IPS-18a (cell line): ENCODE data around the gene SAMD14.

Source experiments
- H3K27ac ChIP-seq: one replicate; pipeline ENCODE4 v1.5.1; 2013; ENCODE audit warnings: low read length
- H3K27me3 ChIP-seq: one replicate; pipeline ENCODE4 v1.6.1; 2013; ENCODE audit warnings: mild to moderate bottlenecking, low read length; ENCODE audit not compliant: control insufficient read depth, insufficient read depth
- H3K36me3 ChIP-seq: one replicate; pipeline ENCODE4 v1.6.1; 2013; ENCODE audit warnings: low read depth, low read length; ENCODE audit not compliant: control insufficient read depth
- H3K4me1 ChIP-seq: one replicate; pipeline ENCODE4 v1.6.1; 2013; ENCODE audit warnings: low read depth, low read length; ENCODE audit not compliant: control insufficient read depth
- H3K4me3 ChIP-seq: one replicate; pipeline ENCODE4 v1.5.1; 2013; ENCODE audit warnings: low read length
- H3K9ac ChIP-seq: one replicate; pipeline ENCODE4 v1.6.1; 2013; ENCODE audit warnings: mild to moderate bottlenecking, low read length, moderate library complexity
- H3K9me3 ChIP-seq: one replicate; pipeline ENCODE4 v1.6.1; 2013; ENCODE audit warnings: low read depth, low read length; ENCODE audit not compliant: control insufficient read depth

The SAMD14 gene

DNA sequence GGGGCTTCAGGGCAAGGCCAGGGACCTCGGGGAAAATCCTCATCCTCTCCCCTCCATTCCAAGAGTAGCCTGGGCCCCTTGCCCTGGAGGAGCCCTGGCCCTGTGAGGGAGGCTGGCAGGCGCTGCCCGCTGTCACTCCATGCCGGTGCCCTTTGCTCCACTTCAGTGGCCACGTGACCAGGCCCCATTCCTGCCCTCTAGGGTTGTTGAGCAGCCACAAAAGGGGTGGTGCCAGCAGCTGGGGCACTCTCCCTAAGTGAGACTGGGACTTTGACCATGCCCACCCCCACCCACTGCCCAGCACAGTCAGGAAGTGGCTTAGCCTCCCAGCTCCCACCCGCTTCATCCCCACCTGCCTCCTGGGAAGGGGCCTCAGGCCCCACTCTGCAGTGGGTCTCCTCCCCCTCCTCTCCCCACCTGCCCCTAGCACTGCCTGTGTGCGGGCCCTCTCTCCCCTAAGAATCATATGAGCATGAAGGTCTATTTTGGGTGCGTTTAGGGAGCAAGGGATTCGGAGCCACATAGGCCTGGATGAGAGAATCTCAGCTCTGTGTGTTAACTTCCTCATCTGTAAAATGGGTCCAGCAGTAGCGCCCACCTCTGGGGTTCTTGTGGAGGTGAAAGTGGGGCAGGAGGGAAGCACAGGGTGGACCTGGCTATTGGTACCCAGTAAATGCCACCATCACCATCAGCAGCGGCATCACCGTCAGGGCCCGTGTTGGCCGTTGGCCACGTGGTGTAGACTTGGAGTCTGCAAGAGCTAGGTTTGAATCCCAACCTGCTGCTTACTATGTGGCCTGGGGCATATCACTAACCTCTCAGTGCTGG, 27.6 kb downstream of the SAMD14 start:
- H3K36me3 ChIP-seq: no peaks in the 10 kb centered on the region
- no peak overlapping the region for H3K9ac ChIP-seq
- H3K4me1 ChIP-seq: peaks cover 14% of the 10 kb centered on the region
- H3K27me3 ChIP-seq: no peaks in the 10 kb centered on the region
- no peaks in the 10 kb centered on the region for H3K9me3 ChIP-seq
- H3K4me3 ChIP-seq: no peak overlapping the region
- H3K27ac ChIP-seq: no peak overlapping the region

DNA sequence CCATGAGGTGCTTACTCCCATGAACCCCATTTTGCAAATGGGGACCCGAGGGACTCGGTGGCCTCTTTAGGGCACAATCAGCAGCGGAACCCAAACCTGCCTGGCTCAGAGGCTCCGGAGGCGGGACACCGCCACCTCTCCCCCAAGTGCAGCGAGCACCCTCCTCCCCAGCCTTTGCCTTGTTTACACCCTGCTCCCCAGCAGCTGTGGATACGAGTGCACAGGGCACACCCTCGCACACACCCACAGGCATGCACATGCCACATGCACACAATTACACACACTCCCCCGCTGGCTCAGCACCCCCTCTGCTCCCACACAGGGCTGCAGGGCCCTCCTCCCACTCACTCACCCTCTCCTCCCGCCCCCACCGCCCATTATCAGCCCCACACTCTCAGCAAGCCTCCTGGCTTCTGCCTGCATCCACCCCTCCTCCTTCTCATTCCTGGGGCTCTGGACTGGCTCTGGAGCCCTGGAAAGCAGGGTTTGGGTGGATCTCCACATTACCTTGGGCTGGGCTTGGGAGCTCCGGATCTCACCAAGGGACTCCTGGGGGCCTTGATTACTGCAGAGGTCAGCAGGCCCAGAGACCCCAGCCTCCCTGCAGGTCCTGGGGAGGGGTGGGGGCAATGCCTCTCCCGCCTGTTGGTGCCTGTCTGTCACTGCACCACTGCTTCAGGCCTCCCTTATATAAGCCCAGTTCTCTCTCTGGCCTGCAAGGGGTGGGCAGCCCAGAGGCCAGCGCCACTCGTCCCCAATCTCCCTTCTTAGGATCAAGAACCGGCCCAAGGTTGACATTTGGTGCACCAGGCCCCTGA, 28.4 kb downstream of the SAMD14 start:
- Histone ChIP-seq H3K4me3 (peak overlapping the region; percentile 11), H3K36me3 (no peaks in the 10 kb centered on the region), H3K27ac (no peak overlapping the region), H3K4me1 (peaks cover 14% of the 10 kb centered on the region), H3K9me3 (no peaks in the 10 kb centered on the region), H3K27me3 (no peaks in the 10 kb centered on the region), H3K9ac (no peak overlapping the region)

DNA sequence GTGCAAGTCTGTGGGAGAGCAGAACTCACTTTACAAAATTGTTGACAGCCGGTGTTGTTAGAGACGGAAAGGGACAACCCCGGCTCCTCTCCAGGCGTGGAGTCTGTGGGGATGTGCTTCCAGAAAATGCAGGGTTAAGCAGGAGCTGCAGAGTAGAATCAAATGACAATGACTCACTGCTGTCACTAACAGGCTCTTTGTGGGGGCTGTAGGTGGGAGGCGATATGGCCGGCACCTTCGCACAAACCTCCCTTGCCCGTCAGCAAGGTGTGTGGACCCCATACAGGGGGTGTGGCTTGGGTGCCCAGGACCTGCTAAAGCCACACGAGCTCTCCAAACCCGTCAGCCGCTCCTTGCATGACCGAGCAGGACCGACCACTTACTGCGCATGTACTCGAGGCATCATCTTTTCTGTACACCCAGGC, 29.0 kb downstream of the SAMD14 start:
- Histone ChIP-seq H3K4me3 (peak overlapping the region; percentile 11), H3K27me3 (no peaks in the 10 kb centered on the region), H3K9me3 (no peaks in the 10 kb centered on the region), H3K9ac (no peak overlapping the region), H3K27ac (no peak overlapping the region), H3K36me3 (no peaks in the 10 kb centered on the region), H3K4me1 (peaks cover 16% of the 10 kb centered on the region)

DNA sequence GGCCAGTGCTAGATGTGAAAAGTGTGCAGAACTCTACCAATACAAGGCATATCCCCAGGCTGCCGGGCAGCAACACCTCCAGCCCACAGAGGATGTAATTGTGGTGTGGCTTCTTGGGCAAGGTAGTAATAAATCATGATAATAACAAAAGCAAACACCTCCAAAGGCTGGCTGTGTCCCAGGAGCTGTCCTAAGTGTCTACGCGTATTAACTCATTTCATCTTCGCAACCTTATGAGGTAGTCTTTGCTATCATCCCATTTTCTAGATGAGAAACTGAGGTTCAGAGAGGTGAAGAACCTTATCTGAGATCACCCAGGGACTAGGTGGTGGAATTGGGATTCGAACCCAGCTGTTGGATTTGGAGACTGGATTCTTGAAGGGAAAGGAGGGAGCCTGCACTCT, 29.5 kb downstream of the SAMD14 start:
- no peak overlapping the region for H3K27ac ChIP-seq
- H3K36me3 ChIP-seq: no peaks in the 10 kb centered on the region
- no peaks in the 10 kb centered on the region for H3K9me3 ChIP-seq
- H3K27me3 ChIP-seq: no peaks in the 10 kb centered on the region
- H3K4me1 ChIP-seq: peaks cover 20% of the 10 kb centered on the region
- H3K4me3 ChIP-seq: no peak overlapping the region
- no peak overlapping the region for H3K9ac ChIP-seq

DNA sequence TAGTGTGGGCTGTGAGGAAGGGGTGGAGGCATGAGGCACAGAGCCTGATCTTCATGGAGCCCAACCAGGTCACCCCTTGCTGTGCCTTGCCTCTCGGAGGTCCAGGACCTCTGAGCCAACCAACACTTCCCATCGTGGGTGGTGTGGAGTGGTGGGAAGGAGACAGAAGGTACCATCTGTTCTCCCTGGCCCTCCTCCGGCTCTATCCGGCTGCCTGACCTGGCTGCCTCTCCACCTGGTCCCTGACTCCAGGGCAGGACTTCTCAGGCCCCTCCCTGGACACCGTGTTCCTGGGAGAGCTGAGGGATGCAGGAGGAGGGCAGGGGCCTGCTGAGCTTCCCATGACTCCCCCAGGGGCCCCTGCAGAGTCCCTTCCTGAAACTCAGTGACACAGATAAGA, 31.0 kb downstream of the SAMD14 start:
- Histone ChIP-seq H3K4me1 (peaks cover 24% of the 10 kb centered on the region), H3K9me3 (no peaks in the 10 kb centered on the region)

DNA sequence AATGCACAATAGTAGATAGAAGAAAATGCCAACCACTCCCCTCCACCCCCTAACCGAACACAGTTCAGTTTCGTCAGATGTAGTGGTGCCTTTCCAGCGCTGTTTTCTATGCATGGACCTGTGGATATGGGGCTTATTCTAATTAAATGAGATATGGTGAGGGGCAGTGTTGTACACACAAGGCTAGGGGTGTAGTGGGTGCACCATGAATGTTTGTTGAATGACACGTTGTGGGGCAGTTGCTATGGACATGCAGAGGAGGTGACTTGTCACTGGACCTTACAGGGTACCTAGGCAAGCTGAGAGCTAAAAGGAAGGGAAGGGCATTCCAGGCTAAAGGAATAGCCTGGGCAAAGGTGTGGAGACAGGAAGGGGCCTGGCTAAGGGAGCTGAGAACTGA, 31.4 kb downstream of the SAMD14 start:
- H3K27me3 ChIP-seq: peaks cover 4% of the 10 kb centered on the region
- peaks cover 24% of the 10 kb centered on the region for H3K4me1 ChIP-seq
- H3K36me3 ChIP-seq: no peaks in the 10 kb centered on the region
- no peaks in the 10 kb centered on the region for H3K9me3 ChIP-seq
- no peak overlapping the region for H3K27ac ChIP-seq
- H3K9ac ChIP-seq: no peak overlapping the region
- no peak overlapping the region for H3K4me3 ChIP-seq

More for the DNA sequence above, 31.0 kb downstream of the SAMD14 start:
- Histone ChIP-seq H3K27ac (no peak overlapping the region), H3K9ac (no peak overlapping the region), H3K36me3 (no peaks in the 10 kb centered on the region), H3K27me3 (peaks cover 4% of the 10 kb centered on the region), H3K4me3 (no peak overlapping the region)

DNA sequence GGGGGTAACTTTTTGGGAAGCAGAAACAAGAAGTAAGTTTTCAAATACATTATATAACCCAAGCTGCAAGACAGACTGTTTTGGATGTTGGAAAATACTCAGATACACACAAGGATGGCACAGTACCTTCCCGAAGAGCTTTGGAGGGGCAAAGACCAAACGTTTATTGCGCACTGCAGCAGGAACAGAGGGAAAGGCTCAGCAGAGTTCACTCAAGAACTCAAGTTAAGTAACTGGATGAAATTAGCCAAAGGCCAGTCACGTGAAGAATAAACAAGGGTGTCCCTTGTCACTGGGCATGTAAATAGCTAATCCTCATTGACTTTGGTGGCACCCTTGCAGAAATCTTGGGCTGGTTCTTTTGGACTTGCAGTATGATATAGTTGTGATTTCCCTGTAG, 32.0 kb downstream of the SAMD14 start:
- no peak overlapping the region for H3K9ac ChIP-seq
- no peak overlapping the region for H3K4me3 ChIP-seq
- no peak overlapping the region for H3K27ac ChIP-seq
- H3K4me1 ChIP-seq: peaks cover 24% of the 10 kb centered on the region
- no peaks in the 10 kb centered on the region for H3K9me3 ChIP-seq
- H3K27me3 ChIP-seq: peaks cover 4% of the 10 kb centered on the region
- H3K36me3 ChIP-seq: no peaks in the 10 kb centered on the region

DNA sequence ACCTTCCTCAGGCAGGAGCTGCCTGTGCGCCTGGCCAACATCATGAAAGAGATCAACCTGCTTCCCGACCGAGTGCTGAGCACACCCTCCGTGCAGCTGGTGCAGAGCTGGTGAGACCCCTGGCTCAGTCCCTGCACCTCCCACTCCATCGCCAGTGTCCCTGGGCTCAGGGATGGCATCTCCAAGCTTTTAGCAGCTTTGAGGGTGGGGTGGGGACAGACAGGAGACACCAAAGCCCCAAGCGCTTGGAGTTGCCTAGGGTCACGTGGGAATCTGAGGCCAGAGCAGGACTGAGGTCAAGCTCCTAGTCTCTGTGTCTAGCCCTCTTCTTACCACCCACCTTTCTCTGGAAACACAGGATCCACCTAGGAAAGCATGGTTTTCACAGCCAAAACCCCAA, 32.5 kb downstream of the SAMD14 start:
- Histone ChIP-seq H3K36me3 (no peaks in the 10 kb centered on the region), H3K27me3 (peaks cover 4% of the 10 kb centered on the region), H3K9me3 (no peaks in the 10 kb centered on the region), H3K4me1 (peaks cover 24% of the 10 kb centered on the region), H3K4me3 (no peak overlapping the region), H3K27ac (no peak overlapping the region), H3K9ac (no peak overlapping the region)

DNA sequence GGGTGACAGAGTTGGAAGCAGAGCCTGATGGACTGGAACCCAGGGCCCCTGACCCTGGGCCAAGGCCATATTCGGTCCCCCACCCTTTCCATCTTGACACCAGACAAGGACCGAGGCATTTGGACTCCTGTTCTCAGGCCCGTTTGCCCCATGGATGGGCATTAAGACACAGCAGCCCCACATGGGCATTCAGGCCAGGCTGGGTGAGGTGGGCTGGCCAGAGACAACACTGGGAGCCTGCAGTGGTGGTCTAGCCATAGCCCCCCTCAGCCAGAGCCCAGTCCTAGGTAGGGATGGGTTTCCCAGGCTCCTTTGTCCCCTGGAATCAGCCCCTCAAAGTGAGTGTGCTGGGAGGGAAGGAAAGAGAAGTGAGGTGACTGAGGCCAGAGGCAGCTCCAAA, 33.2 kb downstream of the SAMD14 start:
- H3K9ac ChIP-seq: no peak overlapping the region

DNA sequence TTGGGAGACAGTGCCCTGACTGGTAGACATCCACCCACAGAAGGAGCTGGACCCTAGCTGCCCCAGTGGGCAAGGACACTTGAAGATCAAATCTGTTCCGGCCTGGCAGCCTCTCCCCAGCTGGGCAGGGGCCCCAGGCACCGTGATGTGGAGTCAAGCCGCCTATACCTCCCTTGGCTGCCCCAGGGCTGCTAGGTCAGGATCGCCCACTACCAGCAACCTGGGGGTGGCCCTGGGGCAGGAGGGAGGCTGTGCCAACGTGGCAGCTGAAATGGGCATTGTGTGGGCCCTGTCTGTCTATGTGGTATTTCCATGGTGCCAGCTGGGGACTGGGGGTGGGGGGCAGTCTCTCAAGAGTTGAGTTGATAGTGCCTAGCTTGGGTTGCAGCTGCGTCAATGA, 33.9 kb downstream of the SAMD14 start:
- H3K27me3 ChIP-seq: peaks cover 4% of the 10 kb centered on the region

More for the DNA sequence above, 33.2 kb downstream of the SAMD14 start:
- H3K4me3 ChIP-seq: no peak overlapping the region
- H3K4me1 ChIP-seq: peaks cover 24% of the 10 kb centered on the region
- H3K27ac ChIP-seq: no peak overlapping the region
- H3K36me3 ChIP-seq: no peaks in the 10 kb centered on the region
- no peaks in the 10 kb centered on the region for H3K9me3 ChIP-seq
- H3K27me3 ChIP-seq: peaks cover 4% of the 10 kb centered on the region

DNA sequence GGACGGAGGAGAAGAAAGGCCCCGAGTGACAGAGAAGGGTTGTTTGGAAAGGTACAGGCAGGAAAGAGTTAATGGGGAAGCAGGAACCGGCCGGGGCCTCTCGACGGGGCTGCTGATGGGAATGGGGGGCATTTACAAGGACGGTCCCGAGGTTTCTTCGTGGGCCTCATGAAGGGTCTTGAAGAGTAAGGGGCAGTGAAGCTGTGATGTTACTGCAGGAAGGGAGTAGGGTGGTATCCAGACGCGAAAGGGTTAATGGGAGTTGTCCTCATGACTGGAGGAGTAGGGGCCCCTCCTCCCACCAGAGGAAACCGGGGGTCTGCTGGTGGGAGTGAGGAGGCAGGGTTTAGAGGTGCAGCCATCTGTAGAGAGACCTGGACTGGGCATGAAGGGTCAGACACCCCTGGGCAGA, 34.3 kb downstream of the SAMD14 start:
- H3K9me3 ChIP-seq: no peaks in the 10 kb centered on the region
- H3K27ac ChIP-seq: no peak overlapping the region
- H3K4me1 ChIP-seq: peaks cover 12% of the 10 kb centered on the region
- peak overlapping the region; percentile 59 for H3K9ac ChIP-seq
- peaks cover 4% of the 10 kb centered on the region for H3K27me3 ChIP-seq
- H3K4me3 ChIP-seq: peak overlapping the region; percentile 88
- no peaks in the 10 kb centered on the region for H3K36me3 ChIP-seq

More for the DNA sequence above, 33.9 kb downstream of the SAMD14 start:
- Histone ChIP-seq H3K4me1 (peaks cover 17% of the 10 kb centered on the region), H3K36me3 (no peaks in the 10 kb centered on the region), H3K9me3 (no peaks in the 10 kb centered on the region), H3K4me3 (peak overlapping the region; percentile 88), H3K9ac (peak overlapping the region; percentile 59), H3K27ac (no peak overlapping the region)
